GM19238 (cell line): Measurements from ENCODE around the gene GJA5.

Source experiments
- DNase-seq: peaks from one replicate; pipeline ENCODE4 v3.0.0; 2011; ENCODE audit warnings: low spot score; ENCODE audit not compliant: insufficient read length

GJA5 gene

DNA sequence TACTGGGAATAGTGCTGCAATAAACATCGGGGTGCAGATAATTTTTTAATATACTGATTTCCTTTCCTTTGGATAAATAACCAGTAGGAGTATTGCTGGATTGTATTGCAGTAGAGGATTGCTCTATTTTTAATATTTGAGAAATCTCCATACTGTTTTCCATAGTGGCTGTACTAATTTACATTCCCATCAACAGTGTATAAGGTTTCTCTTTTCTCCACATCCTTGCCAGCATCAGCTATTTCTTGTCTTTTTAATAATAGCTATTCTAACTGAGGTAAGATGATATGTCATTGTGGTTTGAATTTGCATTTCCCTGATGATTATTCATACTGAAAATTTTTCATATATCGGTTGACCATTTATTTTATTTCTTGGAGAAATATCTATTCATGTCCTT lies 31.1 kb downstream of the GJA5 start:
- no peak for DNase-seq

DNA sequence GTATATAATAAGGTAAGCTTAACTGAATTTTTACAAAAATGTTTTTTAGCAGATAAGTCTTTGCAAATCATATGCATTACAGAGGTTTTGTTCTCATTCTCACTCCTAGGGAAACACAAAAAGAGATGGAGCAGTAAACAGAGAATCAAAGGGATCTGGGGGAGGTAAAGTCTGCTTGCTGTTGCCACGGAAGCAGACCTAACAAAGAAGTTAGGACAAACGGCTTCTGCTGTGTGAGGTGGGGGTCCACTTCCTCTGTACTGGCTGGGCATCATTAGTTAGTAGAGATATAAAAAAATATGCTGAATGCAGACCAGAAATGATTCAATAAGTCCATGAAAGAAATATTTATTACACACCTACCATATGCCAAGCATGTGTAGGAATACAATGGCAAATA lies 34.2 kb downstream of the GJA5 start:
- no peak for DNase-seq

DNA sequence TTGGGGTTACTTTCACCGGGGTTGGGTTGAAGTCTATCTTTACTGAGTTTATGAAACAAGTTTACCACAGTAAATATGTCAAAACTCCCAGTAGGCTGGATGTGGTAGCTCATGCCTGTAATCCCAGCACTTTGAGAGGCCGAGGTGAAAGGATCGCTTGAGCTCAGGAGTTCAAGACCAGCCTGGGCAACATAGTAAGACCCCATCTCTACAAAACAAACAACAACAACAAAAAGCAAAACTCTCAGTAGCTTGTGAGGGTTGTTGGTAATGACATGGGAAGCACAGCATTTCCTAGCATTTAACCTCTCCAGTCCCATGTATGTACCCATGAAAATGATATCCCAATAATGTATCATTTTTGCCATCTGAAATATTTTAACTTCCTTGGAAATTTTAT lies 34.7 kb downstream of the GJA5 start:
- DNase-seq = no peak

DNA sequence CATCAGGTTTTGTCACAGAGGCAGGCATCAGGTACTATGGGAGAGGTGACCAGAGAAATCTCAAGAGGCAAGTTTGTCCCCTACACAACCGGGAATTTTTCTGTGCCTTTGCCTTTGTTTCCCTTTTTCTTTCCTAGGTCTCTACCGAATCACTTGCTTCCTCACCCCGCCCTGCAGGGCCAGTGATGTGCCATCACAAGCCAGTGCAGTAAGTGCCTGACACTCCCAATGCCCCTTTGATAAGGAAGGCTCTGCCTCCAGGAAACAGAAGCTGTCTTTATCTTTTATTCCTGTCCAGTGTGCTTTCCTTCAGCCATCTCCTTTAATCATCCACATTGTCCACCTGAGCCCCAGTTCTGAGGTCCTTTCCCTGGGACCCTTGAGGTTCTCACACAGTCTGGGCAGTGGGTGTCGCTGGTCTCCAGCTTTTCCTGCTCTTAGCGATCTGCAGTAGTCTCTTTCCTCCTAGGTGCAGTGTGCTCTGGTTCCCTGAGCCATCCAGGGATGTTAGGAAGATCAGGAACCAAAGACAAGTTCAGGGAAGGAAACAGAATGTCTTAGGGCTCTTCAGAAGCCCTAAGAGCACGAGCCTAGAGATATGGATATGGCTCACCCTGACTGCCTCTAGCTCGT lies 36.6 kb downstream of the GJA5 start:
- no peak for DNase-seq

DNA sequence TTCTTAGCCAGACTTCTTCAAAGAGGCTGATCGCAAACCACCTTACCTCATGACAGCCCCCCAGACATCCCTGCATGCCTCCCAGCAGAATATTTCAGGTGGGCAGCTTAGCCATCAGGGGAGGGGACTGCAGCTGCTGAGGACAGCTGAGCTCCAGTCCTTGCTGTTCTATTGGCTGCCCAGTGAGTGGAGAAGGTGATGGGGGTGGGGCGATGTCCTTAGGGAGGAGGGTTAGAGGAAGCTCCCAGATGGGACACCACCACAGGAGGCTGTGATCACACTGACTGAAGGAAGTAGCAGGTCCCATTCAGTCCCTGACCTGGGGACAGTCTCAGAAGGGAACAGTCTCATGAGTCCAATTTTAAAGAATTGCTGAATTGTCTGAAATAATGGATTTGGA lies 38.3 kb downstream of the GJA5 start:
- no peak for DNase-seq

DNA sequence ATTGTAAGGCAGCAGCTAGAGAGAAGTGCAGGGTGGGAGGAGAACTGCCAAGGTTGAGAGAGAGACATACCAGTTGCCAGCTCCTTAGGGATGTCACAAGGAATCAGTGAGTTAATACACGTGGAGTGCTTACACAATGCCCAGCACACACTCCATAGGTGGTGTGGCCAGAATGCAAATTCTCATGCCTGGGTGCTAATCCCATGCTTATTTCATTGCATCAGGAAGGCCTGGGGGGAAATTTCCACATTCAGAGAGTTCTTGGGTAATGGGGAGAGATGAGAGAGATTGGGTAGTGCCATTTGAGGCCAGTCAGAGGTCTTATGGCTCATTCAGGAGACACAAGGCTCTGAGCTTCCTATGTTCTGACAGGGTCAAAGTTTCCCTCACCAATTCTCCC lies 38.7 kb downstream of the GJA5 start:
- DNase-seq = no peak

DNA sequence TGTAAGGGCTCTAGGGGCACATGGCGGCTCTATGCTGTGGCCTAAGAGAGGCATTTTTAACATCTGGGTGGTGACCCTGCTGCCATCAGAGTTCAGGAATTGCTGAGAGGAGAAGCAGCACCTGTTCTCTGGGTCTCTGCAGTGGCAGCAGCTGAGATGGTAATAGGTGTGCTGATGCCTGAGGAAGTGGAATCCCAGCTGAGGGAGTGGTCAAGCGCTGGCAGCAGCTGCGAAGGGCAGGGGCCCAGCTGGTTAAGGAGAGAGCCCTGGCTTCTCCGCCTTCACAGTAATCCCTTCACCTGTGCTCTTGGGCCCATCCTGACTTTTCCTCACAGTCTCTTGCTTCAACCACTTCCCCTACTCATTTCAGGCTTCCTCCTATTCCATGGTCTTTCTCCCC lies 39.8 kb downstream of the GJA5 start:
- DNase-seq = no peak

DNA sequence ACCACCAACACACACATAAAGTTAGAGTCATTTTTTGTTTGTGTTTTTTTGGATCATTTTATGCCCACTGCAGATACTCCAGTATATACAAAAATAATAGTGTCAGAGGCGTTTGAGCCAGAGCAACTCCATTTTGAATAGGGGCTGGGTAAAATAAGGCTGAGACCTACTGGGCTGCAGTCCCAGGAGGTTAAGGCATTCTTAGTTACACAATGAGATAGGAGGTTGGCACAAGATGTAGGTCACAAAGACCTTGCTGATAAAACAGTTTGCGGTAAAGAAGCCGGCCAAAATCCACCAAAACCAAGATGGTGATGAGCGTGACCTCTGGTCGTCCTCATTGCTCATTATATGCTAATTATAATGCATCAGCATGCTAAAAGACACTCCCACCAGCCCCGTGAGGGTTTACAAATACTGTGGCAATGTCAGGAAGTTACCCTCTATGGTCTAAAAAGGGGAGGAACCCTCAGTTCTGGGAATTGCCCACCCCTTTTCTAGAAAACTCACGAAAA lies 40.6 kb downstream of the GJA5 start:
- no peak for DNase-seq

DNA sequence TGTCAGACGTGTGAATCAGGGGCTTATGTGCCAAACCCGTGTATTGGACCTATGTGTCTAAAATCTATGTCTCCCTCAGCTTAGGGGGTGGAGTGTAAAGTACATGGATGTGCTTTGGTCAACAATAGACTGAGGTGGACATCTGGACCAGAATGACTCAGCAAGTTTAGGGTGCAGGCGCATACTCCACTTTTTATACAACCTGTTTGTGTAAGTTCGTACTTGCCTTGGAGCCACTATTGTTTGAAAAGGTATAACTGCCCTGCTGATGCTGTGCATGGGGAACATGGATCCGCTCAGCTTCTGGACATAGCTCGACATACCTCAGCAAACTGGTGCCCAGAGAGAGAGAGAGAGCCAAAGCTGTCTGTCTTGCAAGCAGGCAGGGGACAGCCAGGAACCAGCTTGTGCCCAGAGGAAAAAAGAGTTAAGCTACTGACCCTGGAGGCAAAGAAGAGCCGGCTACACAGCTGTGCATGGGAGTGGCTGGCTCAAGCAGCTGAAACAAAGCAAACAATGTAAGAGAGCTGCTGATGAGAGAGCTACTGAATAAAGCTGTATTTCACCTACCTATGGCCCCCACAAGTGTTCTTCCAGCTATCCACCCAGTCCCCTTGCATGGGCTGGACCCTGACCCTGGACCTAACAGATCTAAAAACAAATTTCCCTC lies 41.2 kb downstream of the GJA5 start:
- no peak for DNase-seq

DNA sequence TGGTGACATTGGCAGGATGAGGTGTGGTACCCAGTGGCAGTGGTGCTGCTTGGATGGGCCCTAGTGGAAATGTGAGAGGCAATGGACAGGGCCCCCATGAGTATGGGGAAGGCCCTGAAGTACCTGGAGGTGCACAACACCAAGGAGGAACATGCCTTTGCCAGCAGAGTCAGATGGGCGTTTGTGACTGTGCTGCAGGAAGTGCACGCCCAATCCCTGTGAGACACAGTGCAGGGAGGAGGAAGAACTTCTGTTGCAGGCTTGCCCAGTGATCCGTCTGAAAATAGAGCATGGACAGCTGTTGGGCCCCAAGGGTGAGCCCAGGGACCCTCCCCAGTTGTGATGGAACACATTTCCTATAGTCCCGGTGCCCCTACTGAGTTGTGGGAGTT lies 42.7 kb downstream of the GJA5 start:
- no peak for DNase-seq

DNA sequence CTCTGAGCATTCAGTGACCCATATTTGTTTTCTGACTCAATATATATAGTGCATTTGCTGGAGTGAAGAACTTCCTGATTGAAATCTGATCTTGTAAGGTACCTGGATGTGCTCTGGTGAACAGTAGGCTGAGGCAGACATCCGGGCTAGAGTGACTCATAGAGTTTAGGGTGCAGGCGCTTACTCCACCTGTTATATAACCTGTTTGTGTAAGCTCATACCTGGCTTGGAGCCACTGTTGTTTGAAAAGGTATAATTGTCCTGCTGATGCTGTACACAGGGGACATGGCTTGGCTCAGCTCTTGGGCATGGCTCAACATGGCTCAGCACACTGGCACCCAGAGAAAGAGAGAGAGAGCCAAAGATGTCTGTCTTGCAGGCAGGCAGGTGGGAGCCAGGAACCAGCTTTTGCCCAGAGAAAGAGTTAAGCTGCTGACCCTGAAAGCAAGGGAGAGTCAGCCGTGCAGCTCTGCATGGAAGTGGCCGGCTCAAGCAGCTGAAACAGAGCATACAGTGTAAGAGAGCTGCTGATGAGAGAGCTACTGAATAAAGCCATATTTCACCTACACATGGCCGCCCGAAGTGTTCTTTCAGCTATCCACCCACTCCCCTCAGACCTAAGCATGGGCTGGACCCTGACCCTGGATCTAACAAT lies 43.2 kb downstream of the GJA5 start:
- DNase-seq = no peak

DNA sequence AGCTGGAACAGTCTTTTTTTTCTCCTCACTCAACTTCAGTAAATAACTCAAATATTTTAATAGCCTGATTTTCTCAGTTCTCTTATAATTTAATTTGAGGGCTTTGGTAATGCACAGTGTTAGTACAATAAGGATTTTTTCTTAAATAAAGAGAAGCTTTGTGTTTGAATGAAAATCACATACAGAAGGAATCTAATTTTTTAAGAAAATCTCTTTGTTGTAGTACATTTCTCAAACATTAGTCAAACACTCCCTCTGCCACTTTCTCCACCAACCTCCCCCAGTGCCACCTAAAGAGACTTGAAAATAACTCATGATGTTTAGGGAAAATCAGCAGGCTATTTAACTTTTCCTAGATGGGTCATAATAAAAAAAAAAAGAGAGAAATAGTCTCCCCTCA lies 47.8 kb downstream of the GJA5 start:
- DNase-seq = no peak
